Keratinocyte (primary cell): ENCODE measurements around the gene MYO1D. TPM values are rescaled to one million over a fixed set of nuclear protein-coding genes. Genes with fewer than 3 reads are reported as not detected.

Experiments used
- DNase-seq: peaks from one replicate; pipeline ENCODE4 v3.0.0-alpha.2; 2011; ENCODE audit warnings: low read depth, missing footprints, low spot score
- FAIRE-seq: peaks from 2 replicates; lab custom pipeline; 2011; peaks lifted over from hg19 to GRCh38; lab: Jason Lieb, UNC
- H2AFZ ChIP-seq: 2 replicates; pipeline ENCODE4 v1.6.0; 2012; ENCODE audit warnings: low read length, control low read depth, inconsistent platforms; ENCODE audit not compliant: control insufficient read depth
- H3K27ac ChIP-seq: 2 replicates; pipeline ENCODE4 v1.5.1; 2011; ENCODE audit warnings: low read length; ENCODE audit not compliant: control insufficient read depth, insufficient read depth
- H3K27me3 ChIP-seq: 3 replicates; pipeline ENCODE4 v1.6.0; 2011; ENCODE audit warnings: low read length; ENCODE audit not compliant: control insufficient read depth, insufficient read depth; ENCODE audit errors: extremely low read depth
- H3K36me3 ChIP-seq, 2 experiments: 2 replicates in 1 of 2; 3 replicates in 1 of 2; pipeline ENCODE4 v1.5.1; 2011; ENCODE audit warnings: low read length in 2 of 2, mild to moderate bottlenecking in 1 of 2; ENCODE audit not compliant: control insufficient read depth in 2 of 2, insufficient read depth in 2 of 2; ENCODE audit errors: extremely low read depth in 1 of 2
- H3K4me1 ChIP-seq: 3 replicates; pipeline ENCODE4 v1.5.1; 2011; ENCODE audit warnings: low read length; ENCODE audit not compliant: control insufficient read depth, insufficient read depth; ENCODE audit errors: extremely low read depth
- H3K4me2 ChIP-seq: 3 replicates; pipeline ENCODE4 v1.6.0; 2011; ENCODE audit warnings: low read depth, low read length; ENCODE audit not compliant: control insufficient read depth, insufficient read depth; ENCODE audit errors: extremely low read depth
- H3K4me3 ChIP-seq, 3 experiments: fragments of 200-600 bp in 1 of 3; sonication (generic) in 1 of 3; 2 replicates in 2 of 3; 3 replicates in 1 of 3; pipeline ENCODE4 v1.5.1; 2011 to 2016; ENCODE audit warnings: low read length in 3 of 3, mild to moderate bottlenecking in 3 of 3, control low read depth in 2 of 3, inconsistent platforms in 1 of 3, low read depth in 1 of 3, mixed read lengths in 1 of 3, mixed run types in 1 of 3, moderate library complexity in 1 of 3; ENCODE audit not compliant: control insufficient read depth in 2 of 3, insufficient read depth in 2 of 3; ENCODE audit errors: extremely low read depth in 1 of 3
- H3K79me2 ChIP-seq: 2 replicates; pipeline ENCODE4 v1.6.0; 2012; ENCODE audit warnings: low read length; ENCODE audit not compliant: control insufficient read depth, insufficient read depth
- H3K9ac ChIP-seq: 3 replicates; pipeline ENCODE4 v1.6.0; 2011; ENCODE audit warnings: low read length; ENCODE audit not compliant: control insufficient read depth, insufficient read depth; ENCODE audit errors: extremely low read depth
- H3K9me1 ChIP-seq: 3 replicates; pipeline ENCODE4 v1.6.0; 2011; ENCODE audit warnings: low read length; ENCODE audit not compliant: control insufficient read depth, insufficient read depth; ENCODE audit errors: extremely low read depth
- H3K9me3 ChIP-seq: 2 replicates; pipeline ENCODE4 v1.5.1; 2012; ENCODE audit warnings: low read depth, low read length; ENCODE audit not compliant: control insufficient read depth
- H4K20me1 ChIP-seq: 3 replicates; pipeline ENCODE4 v1.6.0; 2011; ENCODE audit warnings: low read length; ENCODE audit not compliant: control insufficient read depth, insufficient read depth; ENCODE audit errors: extremely low read depth
- EZH2 ChIP-seq: IDR thresholded peaks from one replicate; pipeline ENCODE4 v1.6.1; 2012; ENCODE audit warnings: inconsistent platforms, mild to moderate bottlenecking, low read length, moderate library complexity
- dilution Hi-C: fragments of 300-500 bp; cut with MboI; formaldehyde crosslinking; loops from one replicate; pipeline ENCODE4 v1.7.0; 2020; ENCODE audit warnings: low sequenced_read_pairs; ENCODE audit not compliant: extremely low pct_ligation_motif_present
- polyA plus RNA-seq, 5 experiments: library from polyadenylated mRNA; depleted of rRNA in 3 of 5; stranded (reverse) in 3 of 5; stranded (forward) in 1 of 5; unstranded in 1 of 5; fragments of >200 nt; gene quantifications; 1 replicate in 1 of 5; 2 replicates in 3 of 5; 3 replicates in 1 of 5; pipeline versions ENCODE4 v1.2.1 to v1.2.3, GENCODE V29; 2011 to 2012; ENCODE audit warnings: missing spikeins in 2 of 5, low read depth in 1 of 5, low replicate concordance in 1 of 5
- TF ChIP-seq, protein P1 (sequence below), 3 experiments: IDR thresholded peaks in 1 of 3; conservative IDR thresholded peaks in 1 of 3; optimal IDR thresholded peaks in 1 of 3; 2 replicates in 2 of 3; 3 replicates in 1 of 3; pipeline versions ENCODE3 to v1.5.1; 2011; ENCODE audit warnings: low read length in 3 of 3, mild to moderate bottlenecking in 3 of 3, moderate library complexity in 2 of 3, control low read depth in 1 of 3, inconsistent platforms in 1 of 3; ENCODE audit not compliant: insufficient read depth in 2 of 3; ENCODE audit errors: extremely low read depth in 1 of 3

MYO1D gene
- polyA plus RNA-seq, 1 donor (not counting 4 experiments of a cell fraction or from before 2014, with no cell fraction given), result 33.7 TPM

DNA sequence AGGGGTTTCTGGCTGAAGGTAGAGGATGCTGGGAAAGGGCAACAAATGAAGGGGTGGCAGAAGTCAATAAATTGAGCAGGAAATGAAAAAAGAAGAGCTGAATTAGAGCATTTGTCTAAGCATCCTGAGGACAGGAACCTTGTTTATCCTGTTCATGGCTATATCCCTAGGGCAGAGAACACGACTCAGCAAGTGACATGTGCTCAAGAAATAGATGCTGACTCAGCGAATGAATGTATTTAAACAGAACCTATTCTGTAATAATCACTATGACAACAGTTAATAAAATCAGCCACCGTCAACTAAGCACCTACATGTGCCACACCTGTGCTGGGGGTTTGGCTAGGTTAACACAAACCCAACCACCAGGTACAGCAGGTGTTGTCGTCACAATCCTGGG, 309.8 kb downstream of the MYO1D start:
- dilution Hi-C loops, result no loop called here
- no peak for DNase-seq
- no peak overlapping the region for H3K9ac ChIP-seq
- H2AFZ ChIP-seq, result no peak overlapping the region
- no peak overlapping the region for H3K4me2 ChIP-seq
- H3K9me1 ChIP-seq, result no peaks in the 10 kb centered on the region
- no peaks in the 10 kb centered on the region for H3K9me3 ChIP-seq
- H3K79me2 ChIP-seq, result no peaks in the 10 kb centered on the region
- no peak for TF ChIP-seq EZH2
- TF ChIP-seq, protein P1, sequence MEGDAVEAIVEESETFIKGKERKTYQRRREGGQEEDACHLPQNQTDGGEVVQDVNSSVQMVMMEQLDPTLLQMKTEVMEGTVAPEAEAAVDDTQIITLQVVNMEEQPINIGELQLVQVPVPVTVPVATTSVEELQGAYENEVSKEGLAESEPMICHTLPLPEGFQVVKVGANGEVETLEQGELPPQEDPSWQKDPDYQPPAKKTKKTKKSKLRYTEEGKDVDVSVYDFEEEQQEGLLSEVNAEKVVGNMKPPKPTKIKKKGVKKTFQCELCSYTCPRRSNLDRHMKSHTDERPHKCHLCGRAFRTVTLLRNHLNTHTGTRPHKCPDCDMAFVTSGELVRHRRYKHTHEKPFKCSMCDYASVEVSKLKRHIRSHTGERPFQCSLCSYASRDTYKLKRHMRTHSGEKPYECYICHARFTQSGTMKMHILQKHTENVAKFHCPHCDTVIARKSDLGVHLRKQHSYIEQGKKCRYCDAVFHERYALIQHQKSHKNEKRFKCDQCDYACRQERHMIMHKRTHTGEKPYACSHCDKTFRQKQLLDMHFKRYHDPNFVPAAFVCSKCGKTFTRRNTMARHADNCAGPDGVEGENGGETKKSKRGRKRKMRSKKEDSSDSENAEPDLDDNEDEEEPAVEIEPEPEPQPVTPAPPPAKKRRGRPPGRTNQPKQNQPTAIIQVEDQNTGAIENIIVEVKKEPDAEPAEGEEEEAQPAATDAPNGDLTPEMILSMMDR (optimal IDR thresholded peaks at IDR 0.05 in 1 of 3, IDR thresholded peaks at IDR 0.05 in 1 of 3, conservative IDR thresholded peaks at IDR 0.05 in 1 of 3; ENCODE audit: extremely low read depth in 1 of 3, insufficient read depth in 2 of 3, low read length in 3 of 3), result no peak
- FAIRE-seq, result no peak
- H3K4me1 ChIP-seq, result peaks cover 54% of the 10 kb centered on the region
- H3K4me3 ChIP-seq, result no peak overlapping the region
- peaks cover 4 to 7% of the 10 kb centered on the region in 2 experiments for H3K36me3 ChIP-seq
- H4K20me1 ChIP-seq, result no peaks in the 10 kb centered on the region
- H3K27me3 ChIP-seq, result no peaks in the 10 kb centered on the region
- H3K27ac ChIP-seq, result peak overlapping the region; percentile 21

DNA sequence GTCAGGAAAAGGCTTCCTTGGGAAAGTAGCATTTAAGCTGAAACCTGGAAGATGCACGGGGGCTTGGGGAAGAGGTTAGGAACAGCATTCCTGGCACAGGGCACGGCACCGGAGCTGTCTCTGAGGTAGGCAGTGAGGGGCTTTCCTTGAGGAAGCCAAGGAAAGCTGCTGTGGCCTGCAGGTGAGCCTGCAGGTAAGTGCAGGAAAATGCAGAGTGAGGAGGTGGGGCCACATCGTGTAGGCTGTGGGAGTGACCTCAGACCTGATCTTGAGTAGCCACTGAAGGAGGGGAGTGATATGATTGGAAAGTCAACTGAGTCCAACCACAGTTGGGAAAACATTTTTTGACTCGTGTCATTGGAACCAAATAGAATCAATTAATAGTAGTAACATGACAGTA, 310.6 kb downstream of the MYO1D start:
- no peak for FAIRE-seq

More for the DNA sequence above, 310.6 kb downstream of the MYO1D start:
- H3K27ac ChIP-seq, result no peak overlapping the region
- no peak overlapping the region for H2AFZ ChIP-seq
- no peaks in the 10 kb centered on the region for H4K20me1 ChIP-seq
- H3K79me2 ChIP-seq, result no peaks in the 10 kb centered on the region
- peaks cover 4 to 7% of the 10 kb centered on the region in 2 experiments for H3K36me3 ChIP-seq
- H3K9me1 ChIP-seq, result no peaks in the 10 kb centered on the region
- no peak overlapping the region for H3K4me2 ChIP-seq
- dilution Hi-C loops, result no loop called here
- H3K4me3 ChIP-seq, result no peak overlapping the region
- H3K4me1 ChIP-seq, result peaks cover 52% of the 10 kb centered on the region
- no peaks in the 10 kb centered on the region for H3K9me3 ChIP-seq
- TF ChIP-seq, protein P1 (optimal IDR thresholded peaks at IDR 0.05 in 1 of 3, IDR thresholded peaks at IDR 0.05 in 1 of 3, conservative IDR thresholded peaks at IDR 0.05 in 1 of 3; ENCODE audit: extremely low read depth in 1 of 3, insufficient read depth in 2 of 3, low read length in 3 of 3), result no peak
- no peak for TF ChIP-seq EZH2
- no peaks in the 10 kb centered on the region for H3K27me3 ChIP-seq
- DNase-seq, result no peak
- no peak overlapping the region for H3K9ac ChIP-seq
